ENCODE data around the gene ZNF593. TPM values are rescaled to one million over a fixed set of nuclear protein-coding genes. Genes with fewer than 3 reads are reported as not detected.

The ZNF593 gene
- total and polyA plus RNA-seq, 10 of the 15 experiments (the other 5 are each of a cell fraction or from before 2014, with no cell fraction given): 7.7 to 156 (median 51.0) TPM

DNA sequence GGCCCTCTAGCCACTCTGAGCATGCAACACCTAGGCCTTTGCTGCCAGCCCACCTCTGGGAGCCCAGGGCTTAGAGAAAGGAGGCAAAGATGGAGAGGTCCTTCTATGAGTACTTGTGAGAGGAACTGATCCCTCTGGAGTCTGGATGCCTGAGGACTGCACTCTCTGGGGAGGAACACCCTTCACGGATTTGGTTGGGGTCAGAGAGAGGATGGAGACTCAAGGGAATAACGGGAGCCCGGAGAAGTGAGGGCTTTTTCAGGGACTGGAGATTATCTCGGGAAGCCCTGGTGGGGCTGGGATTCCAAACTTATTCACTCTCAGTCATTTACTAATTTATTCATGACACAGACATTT lies 532 bp upstream of the ZNF593 start:
- in situ Hi-C loops (cut with MboI) (no loop called here), intact Hi-C loops (cut with micrococcal nuclease; ENCODE audit: unreplicated experiment) (loop anchor here (1.0 to 10.0 kb wide), 3 partner anchors 65 to 226 kb away; partner anchors contain the start of gene CEP85)
- Histone ChIP-seq H3K4me1 (ENCODE audit: control insufficient read depth, insufficient read depth, low read length) (peaks cover 12% of the 10 kb centered on the region), H3K4me2 (ENCODE audit: control insufficient read depth, insufficient read depth) (peak overlapping the region; percentile 34; the same call in 1 of the 2 replicates), H3K4me3 (no peak overlapping the region), H3K9ac (ENCODE audit: control insufficient read depth, insufficient read depth, low read length) (no peak overlapping the region), H3K27me3 (replicated peaks in 1 of 2; ENCODE audit: control insufficient read depth in 2 of 2, insufficient read depth in 2 of 2, low read length in 1 of 2) (no peaks in the 10 kb centered on the region), H3K9me3 (replicated peaks; ENCODE audit: control insufficient read depth, insufficient read depth, low read length) (no peaks in the 10 kb centered on the region), H3K79me2 (ENCODE audit: control insufficient read depth, insufficient read depth, low read length) (peaks cover 12% of the 10 kb centered on the region), H3K27ac (ENCODE audit: control insufficient read depth, insufficient read depth) (no peak overlapping the region), H4K20me1 (ENCODE audit: control insufficient read depth, insufficient read depth) (no peaks in the 10 kb centered on the region), H2AFZ (ENCODE audit: control insufficient read depth, low read depth, low read length) (no peak overlapping the region), H3K36me3 (ENCODE audit: control insufficient read depth in 2 of 2, insufficient read depth in 2 of 2, low read length in 1 of 2) (no peaks in the 10 kb centered on the region; a peak in 1 of 4 replicates)
- TF ChIP-seq MYB (IDR thresholded peaks at IDR 0.05; ENCODE audit: borderline replicate concordance, low read depth, low read length) (no peak), MTA2 (IDR thresholded peaks at IDR 0.05; ENCODE audit: low read depth) (no peak), BRCA1 (IDR thresholded peaks at IDR 0.05; ENCODE audit: low read depth, low read length) (no peak), ZNF274 (IDR thresholded peaks at IDR 0.05; ENCODE audit: insufficient read depth, insufficient read length) (no peak), GABPA (IDR thresholded peaks at IDR 0.05; ENCODE audit: low read depth) (no peak), SIX5 (IDR thresholded peaks at IDR 0.05; ENCODE audit: low read depth, low read length, severe bottlenecking) (no peak)
- TF ChIP-seq, protein P1, sequence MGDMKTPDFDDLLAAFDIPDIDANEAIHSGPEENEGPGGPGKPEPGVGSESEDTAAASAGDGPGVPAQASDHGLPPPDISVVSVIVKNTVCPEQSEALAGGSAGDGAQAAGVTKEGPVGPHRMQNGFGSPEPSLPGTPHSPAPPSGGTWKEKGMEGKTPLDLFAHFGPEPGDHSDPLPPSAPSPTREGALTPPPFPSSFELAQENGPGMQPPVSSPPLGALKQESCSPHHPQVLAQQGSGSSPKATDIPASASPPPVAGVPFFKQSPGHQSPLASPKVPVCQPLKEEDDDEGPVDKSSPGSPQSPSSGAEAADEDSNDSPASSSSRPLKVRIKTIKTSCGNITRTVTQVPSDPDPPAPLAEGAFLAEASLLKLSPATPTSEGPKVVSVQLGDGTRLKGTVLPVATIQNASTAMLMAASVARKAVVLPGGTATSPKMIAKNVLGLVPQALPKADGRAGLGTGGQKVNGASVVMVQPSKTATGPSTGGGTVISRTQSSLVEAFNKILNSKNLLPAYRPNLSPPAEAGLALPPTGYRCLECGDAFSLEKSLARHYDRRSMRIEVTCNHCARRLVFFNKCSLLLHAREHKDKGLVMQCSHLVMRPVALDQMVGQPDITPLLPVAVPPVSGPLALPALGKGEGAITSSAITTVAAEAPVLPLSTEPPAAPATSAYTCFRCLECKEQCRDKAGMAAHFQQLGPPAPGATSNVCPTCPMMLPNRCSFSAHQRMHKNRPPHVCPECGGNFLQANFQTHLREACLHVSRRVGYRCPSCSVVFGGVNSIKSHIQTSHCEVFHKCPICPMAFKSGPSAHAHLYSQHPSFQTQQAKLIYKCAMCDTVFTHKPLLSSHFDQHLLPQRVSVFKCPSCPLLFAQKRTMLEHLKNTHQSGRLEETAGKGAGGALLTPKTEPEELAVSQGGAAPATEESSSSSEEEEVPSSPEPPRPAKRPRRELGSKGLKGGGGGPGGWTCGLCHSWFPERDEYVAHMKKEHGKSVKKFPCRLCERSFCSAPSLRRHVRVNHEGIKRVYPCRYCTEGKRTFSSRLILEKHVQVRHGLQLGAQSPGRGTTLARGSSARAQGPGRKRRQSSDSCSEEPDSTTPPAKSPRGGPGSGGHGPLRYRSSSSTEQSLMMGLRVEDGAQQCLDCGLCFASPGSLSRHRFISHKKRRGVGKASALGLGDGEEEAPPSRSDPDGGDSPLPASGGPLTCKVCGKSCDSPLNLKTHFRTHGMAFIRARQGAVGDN (IDR thresholded peaks at IDR 0.05): no peak
- WGBS (ENCODE audit: insufficient coverage, insufficient replicate concordance, low lambda C conversion rate, missing lambda C conversion rate): 60% methylated on average over 4 of the region's 4 CpGs
- RAD21 ChIA-PET (ENCODE audit: unreplicated experiment): interaction anchor here (0.6 to 2.8 kb wide), 14 partner anchors 13 to 273 kb away, joined by 3 to 44 read pairs (median 3); partner anchors contain the start of genes CEP85, DHDDS and SH3BGRL3
- no peak for DNase-seq (ENCODE audit: low read depth, low spot score)
- BruUV-seq (replicated peaks): no TSS peak
- CTCF ChIA-PET: interaction anchor here (0.6 to 5.8 kb wide), 29 partner anchors 10 to 301 kb away, joined by 3 to 110 read pairs (median 4); partner anchors contain the start of genes CD52, CEP85, DHDDS and SH3BGRL3
- SMC1A ChIA-PET (ENCODE audit: uncharacterized antibody, unreplicated experiment): interaction anchor here (1.2 to 1.7 kb wide), 3 partner anchors 58 to 153 kb away, joined by 5 to 23 read pairs (median 8); partner anchors contain the start of gene CEP85
- POLR2A ChIA-PET: interaction anchor here (1.3 to 2.0 kb wide), 2 partner anchors 62 to 65 kb away, joined by 4 to 11 read pairs; partner anchors contain the start of gene CEP85
- ATAC-seq: no peak
- no peak for FAIRE-seq
